Ectodermal cell (in vitro differentiated cells): ENCODE measurements around the gene DLG1.

Experiments
- H3K27ac ChIP-seq: 2 replicates; pipeline ENCODE4 v1.7.0; 2013; ENCODE audit warnings: mild to moderate bottlenecking, low read depth, low read length; ENCODE audit not compliant: insufficient read depth, poor library complexity, severe bottlenecking
- H3K27me3 ChIP-seq: 2 replicates; pipeline ENCODE4 v1.7.0; 2013; ENCODE audit warnings: mild to moderate bottlenecking, low read length; ENCODE audit not compliant: insufficient read depth, control insufficient read depth, poor library complexity, severe bottlenecking
- H3K36me3 ChIP-seq: one replicate; pipeline ENCODE4 v1.7.0; 2013; ENCODE audit warnings: low read length; ENCODE audit not compliant: control insufficient read depth, insufficient read depth
- H3K4me1 ChIP-seq: one replicate; pipeline ENCODE4 v1.7.0; 2013; ENCODE audit warnings: low read length; ENCODE audit not compliant: control insufficient read depth, insufficient read depth
- H3K4me3 ChIP-seq: 2 replicates; pipeline ENCODE4 v1.7.0; 2013; ENCODE audit warnings: low read depth, low read length, control low read depth; ENCODE audit not compliant: insufficient read depth
- H3K9me3 ChIP-seq: 2 replicates; pipeline ENCODE4 v1.7.0; 2013; ENCODE audit warnings: mild to moderate bottlenecking, low read length, moderate library complexity; ENCODE audit not compliant: control insufficient read depth
- WGBS, 2 experiments: methylation state at CpG; one replicate each; pipeline ENCODE4 v1.1.7; 2013; ENCODE audit warnings: missing lambda C conversion rate in 2 of 2; 5-methylcytosine and 5-hydroxymethylcytosine counted together

DLG1 gene

DNA sequence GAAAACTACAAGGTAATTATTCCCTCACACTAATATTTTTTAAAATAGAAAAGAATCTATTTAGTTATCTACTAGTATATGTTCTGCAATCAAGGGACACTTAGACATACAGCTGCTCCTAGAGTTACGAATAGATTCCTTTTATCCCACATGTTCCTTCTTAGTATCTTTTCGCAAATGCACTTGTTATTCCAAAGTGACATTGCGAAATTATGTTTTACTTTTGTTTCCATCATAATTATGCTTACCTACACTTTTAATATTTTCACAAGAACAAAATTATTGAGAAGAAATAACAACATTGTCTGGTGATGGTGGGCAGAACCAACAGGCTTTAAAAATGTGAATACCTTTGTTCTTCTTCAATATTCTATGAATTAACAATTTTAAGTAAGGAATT is 161.7 kb downstream of the DLG1 start:
- no peak overlapping the region for H3K4me3 ChIP-seq
- H3K36me3 ChIP-seq = peaks cover 20% of the 10 kb centered on the region
- H3K4me1 ChIP-seq = no peaks in the 10 kb centered on the region
- no peaks in the 10 kb centered on the region for H3K9me3 ChIP-seq
- H3K27ac ChIP-seq = no peak overlapping the region
- H3K27me3 ChIP-seq = no peaks in the 10 kb centered on the region
- 95 to 100% methylated on average over 2 to 3 of the region's 3 CpGs for WGBS, 2 experiments

- Histone ChIP-seq H3K27ac (no peak overlapping the region), H3K4me3 (no peak overlapping the region), H3K9me3 (no peaks in the 10 kb centered on the region), H3K36me3 (peaks cover 20% of the 10 kb centered on the region), H3K27me3 (no peaks in the 10 kb centered on the region), H3K4me1 (no peaks in the 10 kb centered on the region)
- 99% methylated on average over 5 of the region's 5 CpGs for WGBS, 2 experiments
Observed at GRCh38 chr3:197135212-197135611, 163.2 kb downstream of the DLG1 start.

DNA sequence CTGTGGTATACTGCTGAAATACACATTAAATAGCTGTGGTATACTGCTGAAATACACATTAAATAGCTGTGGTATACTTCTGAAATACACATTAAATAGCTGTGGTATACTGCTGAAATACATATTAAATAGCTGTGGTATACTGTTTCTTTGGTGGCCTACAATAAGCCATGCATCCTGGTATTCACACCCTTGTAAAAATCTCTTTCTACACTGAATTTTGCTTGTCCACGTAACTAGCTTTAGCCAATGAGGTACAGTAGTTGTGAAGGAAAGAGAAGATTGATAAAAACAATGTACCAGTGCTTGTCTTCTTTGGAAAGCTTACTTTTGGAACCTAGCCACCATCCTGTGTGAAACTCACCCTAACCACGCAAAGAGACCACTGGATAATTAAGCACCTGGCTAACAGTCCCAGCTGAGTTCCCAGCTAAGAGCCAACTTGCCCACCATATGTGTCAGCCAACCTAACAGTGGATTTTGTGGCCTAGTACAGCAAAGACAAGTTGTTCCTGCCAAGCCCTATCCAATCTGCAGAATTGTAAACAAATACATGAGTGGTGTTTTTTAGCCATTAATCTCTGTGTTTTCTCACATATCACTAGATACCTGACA is 165.4 kb downstream of the DLG1 start:
- no peak overlapping the region for H3K27ac ChIP-seq
- no peaks in the 10 kb centered on the region for H3K27me3 ChIP-seq
- H3K9me3 ChIP-seq = no peaks in the 10 kb centered on the region
- H3K36me3 ChIP-seq = peaks cover 34% of the 10 kb centered on the region
- no peaks in the 10 kb centered on the region for H3K4me1 ChIP-seq
- no peak overlapping the region for H3K4me3 ChIP-seq
- 93 to 100% methylated on average over 2 of the region's 2 CpGs for WGBS, 2 experiments

DNA sequence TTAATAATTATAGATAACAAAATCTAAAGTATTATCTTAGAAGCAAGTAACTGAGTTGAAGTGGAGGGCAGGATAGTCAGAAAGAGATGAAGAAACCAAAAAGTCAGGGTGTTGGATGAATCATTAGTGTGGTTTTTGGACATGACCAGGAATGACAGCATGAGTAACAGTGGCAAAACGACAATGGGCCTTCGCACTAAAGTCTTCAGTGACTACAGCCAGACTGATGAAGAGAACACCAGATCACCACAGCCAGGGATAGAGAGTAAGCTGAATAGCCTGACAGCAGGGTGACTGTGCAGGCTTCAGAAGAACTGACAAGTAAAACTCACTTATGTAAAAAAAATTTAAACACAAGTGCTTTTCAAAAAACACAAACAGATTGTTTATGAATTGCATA is 172.8 kb downstream of the DLG1 start:
- H3K4me3 ChIP-seq = no peak overlapping the region
- H3K36me3 ChIP-seq = peaks cover 13% of the 10 kb centered on the region
- H3K27me3 ChIP-seq = no peaks in the 10 kb centered on the region
- 94 to 95% methylated on average over 2 of the region's 2 CpGs for WGBS, 2 experiments
- no peaks in the 10 kb centered on the region for H3K9me3 ChIP-seq
- H3K4me1 ChIP-seq = no peaks in the 10 kb centered on the region
- no peak overlapping the region for H3K27ac ChIP-seq

GRCh38 chr3:197124713-197125112 is 173.7 kb downstream of the DLG1 start:
- WGBS, 2 experiments = 96 to 99% methylated on average over 6 of the region's 6 CpGs
- H3K4me3 ChIP-seq = no peak overlapping the region
- H3K27me3 ChIP-seq = no peaks in the 10 kb centered on the region
- H3K36me3 ChIP-seq = peaks cover 11% of the 10 kb centered on the region
- no peaks in the 10 kb centered on the region for H3K4me1 ChIP-seq
- no peaks in the 10 kb centered on the region for H3K9me3 ChIP-seq
- H3K27ac ChIP-seq = no peak overlapping the region

DNA sequence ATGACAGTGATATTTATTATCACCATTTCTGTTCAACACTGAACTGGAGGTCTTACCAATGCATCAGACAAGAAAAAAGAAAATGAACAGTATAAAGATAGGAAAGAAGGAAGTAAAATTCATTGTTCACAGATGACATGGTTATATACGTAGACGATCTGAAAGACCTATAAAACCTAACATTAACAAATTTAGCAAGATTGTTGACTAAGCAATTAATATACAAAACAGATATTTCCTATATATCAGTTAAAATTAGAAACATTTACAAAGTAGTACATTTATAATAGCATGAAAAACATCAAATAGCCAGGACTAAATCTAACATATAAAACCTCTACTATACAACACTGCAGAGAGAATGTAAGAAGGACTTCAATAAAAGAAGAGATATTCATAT is 176.0 kb downstream of the DLG1 start:
- no CpG with 5 or more reads among the region's 2 CpGs for WGBS, 2 experiments
- H3K27ac ChIP-seq = no peak overlapping the region
- no peaks in the 10 kb centered on the region for H3K27me3 ChIP-seq
- H3K4me1 ChIP-seq = no peaks in the 10 kb centered on the region
- peaks cover 3% of the 10 kb centered on the region for H3K36me3 ChIP-seq
- no peaks in the 10 kb centered on the region for H3K9me3 ChIP-seq
- H3K4me3 ChIP-seq = no peak overlapping the region

- no peaks in the 10 kb centered on the region for H3K4me1 ChIP-seq
- no peaks in the 10 kb centered on the region for H3K9me3 ChIP-seq
- H3K27ac ChIP-seq = no peak overlapping the region
- whole genome bisulfite sequencing, 2 experiments = 91 to 93% methylated on average over 2 of the region's 2 CpGs
- peaks cover 3% of the 10 kb centered on the region for H3K36me3 ChIP-seq
- no peaks in the 10 kb centered on the region for H3K27me3 ChIP-seq
- no peak overlapping the region for H3K4me3 ChIP-seq
Observed at GRCh38 chr3:197117114-197117513, 181.3 kb downstream of the DLG1 start.

DNA sequence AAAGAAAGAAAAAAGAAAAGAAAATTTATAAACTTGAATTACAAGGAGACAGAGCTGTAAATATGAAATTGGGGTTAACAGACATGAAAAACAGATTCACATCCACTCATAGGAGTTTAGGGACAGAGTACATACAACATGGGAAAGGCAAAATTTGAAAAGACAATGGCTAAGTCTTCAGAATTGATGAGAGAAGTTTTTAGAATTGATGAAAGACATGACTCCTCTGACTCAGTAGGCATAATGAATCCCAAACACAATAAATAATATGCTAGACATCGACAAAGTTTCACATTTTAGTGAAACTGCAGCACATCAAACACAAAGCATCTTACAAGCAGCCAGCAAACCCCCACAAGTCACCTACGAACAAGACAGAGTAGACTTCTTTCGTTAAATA is 184.4 kb downstream of the DLG1 start:
- no peaks in the 10 kb centered on the region for H3K9me3 ChIP-seq
- peaks cover 3% of the 10 kb centered on the region for H3K36me3 ChIP-seq
- WGBS, 2 experiments = 90 to 97% methylated on average over 3 of the region's 3 CpGs
- no peak overlapping the region for H3K4me3 ChIP-seq
- no peaks in the 10 kb centered on the region for H3K27me3 ChIP-seq
- no peaks in the 10 kb centered on the region for H3K4me1 ChIP-seq
- H3K27ac ChIP-seq = no peak overlapping the region

DNA sequence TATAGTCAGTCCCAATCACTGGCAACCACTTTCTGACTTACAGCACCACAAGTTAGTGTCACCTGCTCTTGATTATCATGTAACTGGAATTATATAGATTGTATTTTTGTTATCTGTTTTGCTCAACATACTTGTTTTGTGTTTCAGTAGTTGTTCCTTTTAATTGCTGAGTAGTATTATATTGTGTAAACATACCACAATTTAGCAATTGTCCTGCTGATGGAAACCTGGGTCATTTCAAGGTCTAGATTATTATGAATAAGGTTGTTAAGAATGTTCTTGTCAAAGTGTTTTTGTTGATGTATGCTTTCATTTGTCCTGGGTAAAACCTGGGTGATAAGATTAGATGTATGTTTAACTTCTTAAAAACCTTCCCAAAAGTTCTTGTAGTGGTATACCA is 186.7 kb downstream of the DLG1 start:
- Histone ChIP-seq H3K36me3 (no peaks in the 10 kb centered on the region), H3K4me3 (no peak overlapping the region), H3K4me1 (no peaks in the 10 kb centered on the region), H3K9me3 (no peaks in the 10 kb centered on the region), H3K27me3 (no peaks in the 10 kb centered on the region), H3K27ac (no peak overlapping the region)

DNA sequence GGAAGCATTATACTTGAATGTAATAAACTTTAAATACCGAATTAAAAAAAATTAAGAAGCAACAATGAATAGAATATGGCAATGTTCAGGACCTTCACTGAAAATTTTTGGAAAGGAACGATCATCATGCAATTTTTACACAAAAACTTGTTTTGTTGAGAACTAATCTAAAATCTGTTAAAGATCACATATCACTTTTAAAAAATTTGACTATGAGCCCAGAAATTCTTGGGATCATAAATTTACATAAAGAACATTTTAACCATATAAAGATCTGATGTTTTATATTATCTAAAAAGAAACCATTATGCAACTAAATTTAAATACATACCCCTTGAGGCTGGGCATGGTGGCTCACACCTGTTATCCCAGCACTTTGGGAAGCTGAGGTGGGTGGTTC is 192.6 kb downstream of the DLG1 start:
- no peaks in the 10 kb centered on the region for H3K9me3 ChIP-seq
- no peaks in the 10 kb centered on the region for H3K27me3 ChIP-seq
- H3K4me1 ChIP-seq = no peaks in the 10 kb centered on the region
- WGBS, 2 experiments = 100% methylated on average over 1 of the region's 2 CpGs
- no peak overlapping the region for H3K27ac ChIP-seq
- H3K4me3 ChIP-seq = no peak overlapping the region
- H3K36me3 ChIP-seq = peaks cover 4% of the 10 kb centered on the region

- Histone ChIP-seq H3K4me1 (no peaks in the 10 kb centered on the region), H3K27ac (no peak overlapping the region)
- 100% methylated on average over 1 of the region's 1 CpG for WGBS, 2 experiments
Observed at GRCh38 chr3:197104738-197105137, 193.7 kb downstream of the DLG1 start.

More at GRCh38 chr3:197104738-197105137, 193.7 kb downstream of the DLG1 start:
- H3K4me3 ChIP-seq = no peak overlapping the region
- peaks cover 4% of the 10 kb centered on the region for H3K36me3 ChIP-seq
- H3K27me3 ChIP-seq = no peaks in the 10 kb centered on the region
- no peaks in the 10 kb centered on the region for H3K9me3 ChIP-seq
